ENCODE data around the gene TBX18.

The TBX18 gene

DNA sequence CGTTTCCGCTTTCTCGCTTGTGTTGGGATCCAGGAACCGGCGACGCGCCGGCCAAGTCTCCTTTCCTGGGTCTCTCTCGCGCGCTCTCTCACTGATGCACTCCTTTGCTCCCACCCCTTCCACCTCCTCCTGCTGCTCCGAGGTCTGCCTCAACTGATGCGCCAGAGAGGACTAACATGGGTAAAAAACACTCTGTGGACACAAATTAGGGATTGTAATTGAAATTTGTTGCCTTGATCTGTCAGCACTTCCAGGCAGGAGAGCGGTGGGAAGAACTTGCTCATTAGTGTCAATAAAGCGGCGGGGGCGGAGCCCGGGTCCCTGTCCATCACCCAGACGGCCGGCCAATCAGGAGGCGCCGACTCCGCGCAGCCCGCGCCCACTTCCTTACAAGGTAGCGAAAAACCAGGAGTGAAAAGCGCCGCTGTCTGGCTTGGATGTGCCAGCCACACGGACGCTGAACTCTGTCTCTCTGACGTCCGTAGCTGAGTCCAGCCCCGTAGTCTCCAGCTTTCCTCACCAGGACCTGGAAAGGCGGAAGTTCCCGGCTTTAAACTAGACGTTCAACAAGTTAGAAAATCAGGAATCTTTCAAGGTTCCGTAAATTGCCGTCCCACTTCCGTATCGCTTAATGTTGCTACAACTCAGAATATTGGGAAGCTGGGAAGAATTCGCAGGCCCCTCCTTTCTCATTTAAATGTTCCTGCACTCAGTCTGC, at the start of gene TBX18:
TSS of gene TBX18 (minus strand) at position 267 of the 718 bp plus-strand sequence. CDS start 417 bp downstream, outside the sequence.
- no peak for DNase-seq (ENCODE audit: low read depth)

DNA sequence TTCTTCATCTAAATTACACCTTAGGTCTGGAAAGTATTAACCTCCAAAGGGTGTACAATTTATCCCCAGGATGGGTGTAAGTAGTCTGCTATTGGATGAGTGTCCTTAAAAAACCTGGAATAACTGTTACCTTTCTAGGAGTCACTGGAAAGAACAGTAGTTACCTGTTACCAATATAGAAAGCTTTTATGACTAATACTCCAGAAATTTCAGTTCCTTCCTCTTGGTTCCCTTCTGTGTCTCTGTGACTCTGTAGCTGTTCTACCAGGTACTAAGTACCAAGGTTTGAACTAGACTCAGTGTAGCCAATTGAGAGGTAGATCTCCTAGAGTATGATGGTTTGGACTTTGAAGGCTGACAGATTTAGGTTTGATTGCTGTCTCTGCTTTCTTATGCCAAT, 47.0 kb upstream of the TBX18 start:
- no peak for DNase-seq (ENCODE audit: low read depth)

DNA sequence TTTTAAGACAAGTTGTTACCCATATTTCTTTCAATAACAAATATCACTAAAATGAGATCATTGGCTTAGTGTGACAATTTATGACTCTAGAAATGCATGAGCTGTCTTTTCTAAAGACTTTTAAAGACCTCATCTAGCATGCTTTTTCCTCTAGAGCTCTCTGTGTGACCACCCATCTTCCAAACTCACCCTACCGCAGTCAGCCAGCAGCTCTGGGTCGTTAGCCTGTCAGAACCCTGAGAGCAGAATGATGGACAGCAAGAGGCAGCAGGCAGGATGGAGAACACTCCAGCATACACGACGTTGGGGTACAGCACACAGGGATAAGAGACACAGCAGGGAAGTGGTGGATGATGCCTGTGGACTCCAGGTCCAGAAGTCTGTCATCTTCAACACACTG, 45.1 kb upstream of the TBX18 start:
- no peak for DNase-seq (ENCODE audit: low read depth)

DNA sequence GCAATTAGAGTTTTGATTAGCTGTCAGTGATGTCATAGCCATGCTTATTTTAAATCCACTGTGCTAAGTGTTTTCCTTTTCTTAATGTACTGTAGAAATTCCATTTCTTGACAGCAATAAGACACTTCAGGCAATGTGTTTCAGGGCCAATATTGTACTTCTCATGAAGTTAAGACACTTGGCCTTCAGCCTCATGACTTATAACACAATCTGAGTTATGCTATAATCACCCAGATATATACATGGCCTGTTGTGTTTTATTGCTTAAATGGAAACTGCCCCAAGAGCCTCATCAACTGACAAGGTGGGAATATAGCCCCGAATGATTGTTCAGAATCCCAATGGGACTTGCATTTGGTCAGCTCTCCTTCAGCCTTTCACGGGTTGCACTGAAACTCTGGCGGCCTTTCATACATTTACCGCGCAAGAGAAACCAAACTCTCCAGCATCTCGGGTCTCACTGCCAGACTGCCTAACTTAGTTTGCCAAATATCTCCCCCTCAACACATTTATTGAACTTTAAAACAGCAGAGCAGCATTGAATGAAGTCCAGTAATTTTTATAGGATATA, 44.2 kb upstream of the TBX18 start:
- no peak for DNase-seq (ENCODE audit: low read depth)

DNA sequence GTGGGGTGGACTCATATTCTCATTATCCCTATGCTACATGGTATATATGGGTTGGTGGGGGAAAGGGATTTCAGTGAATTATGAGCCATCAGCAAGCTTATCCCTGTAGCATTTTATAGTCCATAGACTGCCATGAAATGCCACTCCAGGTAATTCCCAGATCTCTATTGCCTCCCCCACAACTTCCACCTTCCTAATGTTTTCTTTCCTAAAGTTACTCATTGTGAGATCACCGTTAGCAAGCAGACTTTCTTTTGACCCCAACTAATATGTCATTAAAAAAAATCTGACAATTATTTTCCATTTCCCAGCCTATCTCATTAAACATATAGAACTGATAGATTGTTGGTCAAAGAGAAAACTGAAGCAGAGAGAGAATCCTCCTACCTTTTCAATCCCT, 40.7 kb upstream of the TBX18 start:
- DNase-seq (ENCODE audit: low read depth): no peak

DNA sequence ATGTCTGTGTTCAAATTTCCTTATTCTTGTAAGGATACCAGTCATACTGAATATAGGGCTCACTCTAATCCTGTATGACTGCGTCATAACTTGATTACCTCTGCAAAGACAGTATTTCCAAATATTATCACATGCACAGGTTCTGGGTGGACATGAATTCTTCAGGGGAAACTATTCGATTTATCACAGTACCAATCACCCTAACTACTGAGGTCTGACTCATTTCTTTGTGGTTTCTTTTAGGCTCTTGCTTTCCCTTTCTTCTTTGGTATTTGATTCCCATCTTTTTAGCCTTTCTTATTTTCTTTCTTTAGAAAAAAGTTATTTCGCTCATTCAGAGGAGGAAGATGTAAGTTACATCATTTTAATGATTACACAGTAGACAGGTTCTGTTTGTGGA, 40.3 kb upstream of the TBX18 start:
- no peak for DNase-seq (ENCODE audit: low read depth)

DNA sequence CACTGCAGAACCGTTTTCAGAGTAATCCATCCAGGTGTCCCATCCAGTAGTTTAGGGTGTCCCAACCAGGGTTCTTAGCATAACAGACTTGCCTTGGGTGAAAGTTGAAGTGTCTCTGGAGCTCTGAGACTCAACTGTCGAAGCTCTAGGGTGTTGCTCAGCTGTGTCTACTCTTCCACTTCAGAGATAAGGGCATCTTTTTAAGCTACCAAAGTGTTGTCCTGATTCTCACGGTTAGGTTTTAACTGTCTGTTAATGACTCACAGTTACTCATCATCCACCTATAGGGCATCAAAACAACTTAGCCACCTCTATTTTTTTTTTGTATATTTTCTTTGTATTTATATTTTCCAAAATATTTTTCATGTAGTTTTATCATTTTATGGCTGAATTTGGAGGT, 36.9 kb upstream of the TBX18 start:
- no peak for DNase-seq (ENCODE audit: low read depth)

DNA sequence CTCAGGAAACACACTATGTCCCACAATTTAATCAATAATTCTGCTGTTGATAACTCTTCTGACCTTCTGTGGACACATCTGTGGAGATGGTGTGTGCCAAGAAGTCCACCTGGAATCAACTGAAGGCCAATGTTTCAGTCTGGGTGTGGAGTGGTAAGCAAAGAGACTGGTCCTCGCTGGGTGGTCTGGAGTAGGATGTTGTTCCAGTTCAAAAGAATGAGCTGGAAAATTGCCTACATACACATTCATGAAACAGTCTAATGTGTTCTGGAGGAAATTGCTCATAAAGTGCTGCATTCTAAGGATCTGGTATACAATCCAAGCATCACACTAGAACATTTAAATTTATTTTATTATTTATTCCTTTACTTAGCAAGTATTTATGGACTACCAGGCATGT, 33.9 kb upstream of the TBX18 start:
- DNase-seq (ENCODE audit: low read depth): no peak

DNA sequence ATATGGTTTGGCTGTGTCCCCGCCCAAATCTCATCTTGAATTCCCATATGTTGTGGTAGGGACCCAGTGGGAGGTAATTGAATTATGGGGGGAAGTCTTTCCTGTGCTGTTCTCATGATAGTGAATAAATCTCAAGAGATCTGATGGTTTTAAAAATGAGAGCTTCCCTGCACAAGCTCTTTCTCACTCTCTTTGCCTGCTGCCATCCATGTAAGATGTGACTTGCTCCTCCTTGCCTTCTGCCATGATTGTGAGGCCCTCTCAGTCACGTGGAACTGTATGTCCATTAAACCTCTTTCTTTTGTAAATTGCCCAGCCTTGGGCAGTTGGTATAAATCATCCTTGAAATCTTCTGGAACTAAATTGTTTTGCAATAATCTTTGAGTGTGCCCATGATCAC, 31.9 kb upstream of the TBX18 start:
- DNase-seq (ENCODE audit: low read depth): no peak

DNA sequence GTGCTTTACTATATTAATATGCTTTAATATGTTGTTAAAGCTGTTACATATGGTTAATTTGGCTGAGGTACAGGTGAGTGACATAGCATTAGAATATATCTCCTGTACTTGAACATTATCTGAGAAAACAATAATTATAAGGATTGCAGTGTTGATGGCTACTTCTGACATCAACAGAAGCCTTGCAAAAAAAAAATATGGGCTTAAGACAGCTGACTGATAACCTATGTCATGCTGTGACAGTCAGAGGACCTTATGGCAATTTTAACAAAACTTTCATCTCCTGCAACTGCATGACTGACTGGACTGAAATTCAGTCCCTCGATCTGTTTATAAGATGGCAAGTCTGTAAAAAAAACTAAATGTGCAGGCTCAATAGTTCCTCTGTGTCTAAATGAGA, 27.5 kb upstream of the TBX18 start:
- DNase-seq (ENCODE audit: low read depth): no peak

DNA sequence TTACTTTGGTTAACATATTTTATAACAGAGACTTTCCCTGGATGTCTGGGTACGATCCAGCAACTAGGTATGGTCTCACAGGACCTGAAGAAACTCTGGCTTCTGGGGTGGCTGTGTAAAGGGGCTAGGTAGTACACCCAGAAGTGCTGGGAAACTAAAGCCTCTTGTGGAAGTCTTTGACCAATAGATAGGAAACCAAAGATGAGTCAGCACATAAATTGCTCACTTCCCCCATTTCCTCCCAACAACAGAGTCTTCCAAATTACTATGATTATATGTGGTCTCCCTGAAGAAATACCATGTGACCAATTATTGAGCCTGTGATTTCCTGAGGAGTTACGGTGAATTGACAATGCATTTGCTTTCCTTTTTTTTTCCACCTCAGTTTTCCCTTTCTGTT, 26.8 kb upstream of the TBX18 start:
- no peak for DNase-seq (ENCODE audit: low read depth)

DNA sequence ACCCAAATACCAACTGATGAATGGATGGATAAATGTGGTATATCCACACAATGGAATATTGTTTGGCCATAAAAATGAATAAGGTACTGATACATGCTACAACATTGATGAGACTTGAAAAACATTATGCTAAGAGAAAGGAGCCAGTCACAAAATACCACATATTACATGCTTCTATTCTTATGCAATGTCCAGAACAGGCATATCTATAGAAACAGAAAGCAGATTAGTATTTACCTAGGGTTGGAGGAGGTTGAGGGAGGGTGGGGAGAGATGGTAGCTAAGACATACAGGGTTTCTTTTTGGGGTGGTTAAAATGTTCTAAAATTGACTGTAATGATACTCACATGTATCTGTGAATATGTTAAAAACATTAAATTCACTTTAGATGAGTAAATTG, 24.8 kb upstream of the TBX18 start:
- DNase-seq (ENCODE audit: low read depth): no peak

DNA sequence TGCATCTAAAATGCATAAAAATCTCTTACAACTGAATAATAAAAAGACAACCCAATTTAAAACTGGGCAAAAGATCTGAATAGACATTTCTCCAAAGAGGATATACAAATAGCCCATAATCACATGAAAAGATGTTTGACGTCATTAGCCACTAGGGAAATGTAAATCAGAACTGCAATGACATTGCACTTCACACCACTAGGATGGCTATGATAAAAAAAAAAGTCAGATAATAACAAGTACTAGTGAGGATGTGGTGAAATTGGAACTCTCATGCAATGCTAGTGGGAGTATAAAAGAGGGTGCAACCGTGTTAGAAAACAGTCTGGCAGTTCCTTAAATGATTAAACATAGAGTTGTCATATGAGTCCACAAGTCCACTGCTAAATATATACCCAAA, 24.3 kb upstream of the TBX18 start:
- no peak for DNase-seq (ENCODE audit: low read depth)

DNA sequence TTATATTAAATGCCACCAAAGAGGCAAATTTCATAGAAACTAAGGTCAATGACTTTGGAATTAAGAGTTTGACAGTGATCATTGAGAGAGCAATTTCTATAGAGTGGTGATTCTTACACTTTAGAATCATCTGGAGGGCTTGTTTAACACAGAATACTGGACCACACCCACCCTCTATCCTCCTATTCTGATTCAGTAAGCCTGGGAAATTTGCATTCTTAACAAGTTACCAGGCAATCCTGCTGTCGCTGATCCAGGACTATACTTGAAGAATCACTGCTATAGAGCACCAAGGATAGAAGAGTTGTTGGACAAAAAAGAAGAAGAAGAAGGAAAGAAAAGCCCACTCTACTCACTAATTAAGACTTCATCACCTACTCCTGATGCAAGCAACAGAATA, 21.3 kb upstream of the TBX18 start:
- DNase-seq (ENCODE audit: low read depth): no peak

DNA sequence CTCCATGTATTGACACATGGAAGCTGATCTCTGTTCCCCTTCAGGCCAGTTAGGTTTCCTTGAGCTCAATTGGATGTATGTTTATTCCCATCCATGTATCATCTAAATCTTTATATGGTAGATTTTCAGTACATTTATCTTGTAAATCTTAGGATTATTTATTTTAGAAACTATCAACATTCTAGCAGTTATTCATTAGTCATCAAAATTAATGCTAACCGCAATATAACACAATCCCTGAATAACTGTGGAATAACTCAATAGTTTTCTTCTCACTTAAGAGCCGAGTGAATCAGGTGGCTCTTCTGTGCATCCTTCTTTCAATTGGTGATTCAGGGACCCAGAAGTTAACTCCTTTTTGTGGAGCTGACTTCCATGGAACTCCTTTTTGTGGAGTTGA, 15.5 kb upstream of the TBX18 start:
- DNase-seq (ENCODE audit: low read depth): no peak

DNA sequence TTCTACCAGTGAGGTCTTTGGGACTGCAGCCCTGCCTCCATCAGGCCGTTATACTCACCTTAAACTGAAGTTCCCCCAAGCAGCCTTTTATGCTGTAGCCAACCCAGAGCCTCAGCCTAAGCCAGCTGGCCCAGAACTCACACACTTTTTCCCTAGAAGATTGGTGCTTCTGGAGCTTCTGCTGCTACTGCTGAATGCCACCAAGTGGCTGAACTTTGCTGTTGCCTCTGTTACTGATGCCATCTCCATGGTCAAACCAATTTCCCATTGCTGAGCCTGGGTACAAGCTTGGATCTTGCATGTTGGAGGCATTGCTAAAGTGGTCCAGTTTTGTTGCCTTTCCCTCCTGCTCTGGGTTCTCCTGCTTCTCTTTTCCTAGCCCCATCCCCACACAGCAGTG, 15.0 kb upstream of the TBX18 start:
- DNase-seq (ENCODE audit: low read depth): no peak

DNA sequence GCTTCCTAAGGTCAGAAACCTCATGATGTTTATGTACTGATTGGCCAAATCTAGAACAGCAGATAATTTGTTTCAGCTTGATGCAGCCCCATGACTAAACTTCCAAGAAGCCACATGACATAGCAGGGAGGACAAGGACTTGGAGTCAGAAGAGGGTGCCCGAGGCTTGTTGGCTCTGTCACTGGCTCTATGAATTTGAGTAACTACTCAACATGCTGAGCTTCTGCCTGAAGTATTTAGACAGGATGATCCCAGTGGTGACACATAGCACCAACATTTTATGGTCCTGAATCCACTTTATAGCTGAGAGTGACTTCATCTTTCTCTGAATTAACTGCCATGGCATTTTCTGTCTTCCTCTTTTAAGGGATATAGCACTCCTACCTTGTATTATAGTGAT, 13.5 kb upstream of the TBX18 start:
- no peak for DNase-seq (ENCODE audit: low read depth)

DNA sequence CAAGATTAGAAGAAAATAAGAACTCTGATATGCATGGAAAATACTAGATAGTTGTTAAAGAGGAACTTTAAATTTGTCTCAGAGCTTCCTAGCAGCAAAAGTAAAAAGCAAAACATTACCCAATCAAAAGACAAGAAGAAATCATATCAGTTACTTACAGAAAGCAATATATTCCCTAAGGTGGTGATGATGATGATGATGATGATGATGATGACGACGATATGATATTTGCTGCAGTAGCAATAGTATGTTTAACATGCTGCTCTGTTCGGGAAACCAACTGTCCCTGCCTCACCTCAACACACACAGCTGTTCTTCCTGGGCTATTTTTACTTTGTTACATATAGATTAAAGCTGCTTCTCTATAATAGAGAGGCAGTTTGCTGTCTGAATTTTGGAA, 12.0 kb upstream of the TBX18 start:
- no peak for DNase-seq (ENCODE audit: low read depth)

DNA sequence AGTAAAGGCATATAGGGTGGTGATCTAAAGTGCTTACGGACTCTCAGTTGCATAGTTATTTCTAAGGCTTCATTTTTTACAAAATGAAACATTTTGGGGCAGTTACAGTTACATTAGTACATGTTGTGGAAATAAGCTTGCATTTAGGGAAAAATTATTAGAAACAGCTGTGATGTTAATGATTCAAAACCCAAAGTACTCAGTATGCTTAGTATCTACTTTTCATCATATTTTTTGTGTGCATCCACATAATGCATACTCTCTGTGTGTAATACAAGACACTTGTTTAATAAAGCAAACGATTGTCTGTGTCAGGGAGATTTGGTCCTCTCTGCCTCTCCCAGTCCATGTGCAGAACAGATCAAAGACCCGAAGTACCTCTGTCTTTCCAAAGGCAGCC, 11.4 kb upstream of the TBX18 start:
- DNase-seq (ENCODE audit: low read depth): no peak

DNA sequence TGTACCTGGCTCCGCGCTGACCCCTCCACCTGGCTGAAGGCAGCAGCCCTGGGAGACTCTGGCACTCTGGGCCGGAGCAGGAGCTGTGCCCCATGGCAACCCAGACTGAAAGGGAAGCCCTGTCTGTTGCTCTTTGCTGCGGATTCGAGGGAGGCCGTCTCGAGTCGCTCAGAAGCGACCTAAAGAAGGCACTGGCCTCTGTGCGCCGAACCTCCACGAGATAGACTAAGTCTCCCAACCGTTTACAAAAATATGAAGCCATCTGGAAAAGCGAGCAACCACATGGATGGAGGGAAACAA, 10.5 kb upstream of the TBX18 start:
- DNase-seq (ENCODE audit: low read depth): no peak

DNA sequence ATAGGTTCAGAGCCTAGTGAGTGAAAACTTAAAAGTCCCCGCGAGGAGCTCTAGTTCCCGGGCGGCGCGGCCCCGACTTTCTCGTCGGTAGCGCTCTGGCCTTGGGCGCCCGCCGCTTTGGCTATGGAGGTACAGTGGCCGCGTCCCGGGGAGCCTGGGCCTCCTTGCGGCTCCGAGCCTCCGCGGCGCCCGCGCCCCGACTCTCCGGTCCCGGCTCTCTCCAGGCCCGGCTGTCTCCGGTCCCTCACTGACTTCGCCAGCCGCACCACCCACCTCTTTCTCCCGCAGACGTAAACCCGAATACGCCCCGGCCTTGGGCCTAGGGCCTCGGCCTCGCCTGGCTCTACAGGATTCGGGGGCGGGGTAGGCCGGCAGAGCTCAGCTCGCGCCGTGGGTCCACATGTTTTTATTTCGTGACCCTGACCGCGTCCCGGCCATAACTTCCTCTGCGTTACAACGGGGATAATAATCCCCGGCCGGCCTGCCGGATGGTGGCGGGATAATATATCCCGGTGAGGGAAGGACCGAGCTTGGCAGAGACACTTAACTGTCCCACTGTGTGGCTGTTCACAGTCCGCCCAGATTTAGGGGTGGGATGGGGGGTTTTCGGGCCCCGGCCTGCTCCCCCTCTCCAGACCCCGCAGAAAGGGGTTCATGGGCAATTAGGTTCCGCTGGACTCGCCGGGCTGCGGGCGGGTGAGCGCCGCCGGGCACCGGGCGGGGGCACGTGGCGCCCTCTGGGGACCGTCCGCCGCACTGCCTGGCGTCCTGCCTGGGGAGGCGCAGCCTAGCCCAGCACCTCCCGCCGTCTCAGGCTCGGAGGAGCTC, 10.0 kb upstream of the TBX18 start:
- no peak for DNase-seq (ENCODE audit: low read depth)

DNA sequence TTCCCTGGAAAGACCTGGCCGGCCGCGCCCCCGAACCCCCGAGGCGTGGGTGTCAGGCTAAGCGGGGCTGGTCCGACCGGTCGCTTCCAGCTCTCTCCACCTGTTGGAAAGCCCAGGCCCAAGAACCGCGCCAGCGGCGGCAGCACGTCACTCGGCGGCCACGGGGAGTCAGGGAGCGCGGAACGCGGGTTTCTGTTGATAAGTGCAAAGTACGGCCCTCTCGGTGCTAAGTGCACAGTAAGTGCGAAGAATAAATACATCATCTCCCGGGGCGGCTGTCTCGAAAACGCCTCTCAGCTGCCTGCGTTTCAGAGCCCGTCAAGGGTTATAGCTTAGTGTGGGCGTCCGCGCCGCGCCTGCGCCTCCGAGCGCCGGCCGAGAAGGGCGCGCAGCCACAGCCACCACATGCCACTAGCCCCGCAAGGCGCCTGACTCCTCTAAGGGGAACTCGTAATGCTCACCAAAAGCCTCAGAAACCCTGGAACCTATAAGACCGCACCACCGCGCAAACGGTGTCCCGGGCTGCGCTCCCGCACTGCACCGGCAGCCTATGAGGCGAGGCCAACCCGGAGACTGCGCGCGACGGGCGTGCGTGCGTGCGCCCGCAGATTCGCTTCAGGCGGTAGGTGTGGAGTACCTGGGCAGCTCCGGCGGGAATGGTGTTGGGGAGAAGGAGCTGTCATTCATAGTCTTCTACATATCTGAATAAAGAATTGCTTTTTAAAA, 9.2 kb upstream of the TBX18 start:
- DNase-seq (ENCODE audit: low read depth): no peak

DNA sequence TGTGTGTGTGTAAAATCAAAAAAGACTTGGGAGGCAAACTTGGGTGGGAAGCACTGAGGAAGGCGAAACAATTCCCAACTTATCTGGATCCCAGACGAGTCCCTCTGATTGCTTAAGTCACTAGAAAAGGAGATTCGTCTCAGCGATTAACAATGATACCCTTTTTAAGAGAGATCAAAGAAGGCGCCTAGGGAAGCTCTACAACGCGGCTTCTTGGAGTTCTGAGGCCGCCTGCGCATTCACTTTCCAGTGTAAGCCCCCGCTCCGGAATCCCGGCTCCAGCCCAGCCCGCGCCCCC, 8.7 kb upstream of the TBX18 start:
- DNase-seq (ENCODE audit: low read depth): no peak

Data from stimulated activated CD8-positive, alpha-beta memory T cell treated with anti-CD3 and anti-CD28 coated beads, Interleukin-15, amount 100 ng/mL, for 1 hour (primary cell).